Endothelial cell of umbilical vein (primary cell): ENCODE data around the gene ZFP62. TPM values are rescaled to one million over a fixed set of nuclear protein-coding genes. Genes with fewer than 3 reads are reported as not detected.

Experiments used
- BruUV-seq: library from RNA; stranded (reverse); fragments of 400-500 nt; replicated peaks from 2 replicates; lab custom pipeline; 2021; lab: Mats Ljungman, UMichigan
- CTCF ChIA-PET: fragments of 300-600, 350-600 bp; sonication (Branson Sonifier 250); formaldehyde crosslinking; loops from one replicate; lab custom pipeline; 2021; ENCODE audit warnings: antibody characterized with exemption, inconsistent platforms; lab: Charles Lee
- POLR2A ChIA-PET: fragments of 300-600, 350-600 bp; sonication (Branson Sonifier 250); formaldehyde crosslinking; loops from one replicate; lab custom pipeline; 2021; ENCODE audit warnings: antibody characterized with exemption, inconsistent platforms; lab: Charles Lee
- DNase-seq: peaks from one replicate; pipeline ENCODE4 v3.0.0-alpha.2; 2011; ENCODE audit warnings: low read depth, low spot score
- FAIRE-seq: peaks from 2 replicates; lab custom pipeline; 2011; peaks lifted over from hg19 to GRCh38; lab: Jason Lieb, UNC
- H2AFZ ChIP-seq: 2 replicates; pipeline ENCODE4 v1.6.0; 2012; ENCODE audit warnings: low read depth, low read length, control low read depth, inconsistent platforms
- H3K27ac ChIP-seq: 2 replicates; pipeline ENCODE4 v1.5.1; 2011; ENCODE audit warnings: low read depth, mild to moderate bottlenecking, control low read depth, low read length, moderate library complexity; ENCODE audit not compliant: insufficient read depth
- H3K27me3 ChIP-seq, 2 experiments: 2 replicates each; pipeline versions ENCODE4 v1.6.0 to v1.6.1; 2011; ENCODE audit warnings: low read length in 2 of 2, mixed read lengths in 1 of 2; ENCODE audit not compliant: control insufficient read depth in 2 of 2, insufficient read depth in 2 of 2
- H3K36me3 ChIP-seq, 2 experiments: 2 replicates in 1 of 2; 3 replicates in 1 of 2; pipeline ENCODE4 v1.5.1; 2011; ENCODE audit warnings: low read length in 2 of 2, mild to moderate bottlenecking in 1 of 2, moderate library complexity in 1 of 2; ENCODE audit not compliant: control insufficient read depth in 2 of 2, insufficient read depth in 2 of 2; ENCODE audit errors: extremely low read depth in 1 of 2
- H3K4me1 ChIP-seq: 3 replicates; pipeline ENCODE4 v1.5.1; 2011; ENCODE audit warnings: mild to moderate bottlenecking, low read length; ENCODE audit not compliant: control insufficient read depth, insufficient read depth; ENCODE audit errors: extremely low read depth
- H3K4me2 ChIP-seq: 2 replicates; pipeline ENCODE4 v1.6.1; 2011; ENCODE audit warnings: low read length, control low read depth, mixed read lengths; ENCODE audit not compliant: insufficient read depth
- H3K4me3 ChIP-seq, 3 experiments: fragments of 200-600 bp in 1 of 3; sonication (generic), shearing (Covaris generic) in 1 of 3; replicated peaks in 1 of 3; 2 replicates each; pipeline ENCODE4 v1.5.1; 2011 to 2016; ENCODE audit warnings: control low read depth in 3 of 3, low read length in 3 of 3, mild to moderate bottlenecking in 2 of 3, inconsistent platforms in 1 of 3, low read depth in 1 of 3, moderate library complexity in 1 of 3; ENCODE audit not compliant: insufficient read depth in 1 of 3
- H3K79me2 ChIP-seq: 2 replicates; pipeline ENCODE4 v1.6.0; 2012; ENCODE audit warnings: low read length, inconsistent platforms; ENCODE audit not compliant: control insufficient read depth, insufficient read depth
- H3K9ac ChIP-seq: replicated peaks from 2 replicates; pipeline ENCODE3; 2011; ENCODE audit warnings: low read length, control low read depth; ENCODE audit not compliant: insufficient read depth; ENCODE audit errors: extremely low read depth
- H3K9me1 ChIP-seq: replicated peaks from 3 replicates; pipeline ENCODE4 v1.6.0; 2011; ENCODE audit warnings: mild to moderate bottlenecking, low read length; ENCODE audit not compliant: control insufficient read depth, insufficient read depth; ENCODE audit errors: extremely low read depth
- H3K9me3 ChIP-seq: replicated peaks from 2 replicates; pipeline ENCODE4 v1.5.1; 2012; ENCODE audit warnings: low read length, inconsistent platforms; ENCODE audit not compliant: control insufficient read depth, insufficient read depth
- H4K20me1 ChIP-seq: replicated peaks from 2 replicates; pipeline ENCODE3; 2011; ENCODE audit warnings: mild to moderate bottlenecking, low read length; ENCODE audit not compliant: control insufficient read depth, insufficient read depth; ENCODE audit errors: extremely low read depth
- EZH2 ChIP-seq: IDR thresholded peaks from 2 replicates; pipeline ENCODE4 v1.6.1; 2012; ENCODE audit warnings: borderline replicate concordance, low read depth, mild to moderate bottlenecking, moderate library complexity, low read length, inconsistent platforms; ENCODE audit not compliant: severe bottlenecking
- FOS ChIP-seq: IDR thresholded peaks from 2 replicates; pipeline ENCODE4 v1.6.1; 2011; ENCODE audit warnings: mild to moderate bottlenecking, low read length, moderate library complexity, borderline replicate concordance; ENCODE audit not compliant: insufficient read depth
- GATA2 ChIP-seq: IDR thresholded peaks from 2 replicates; pipeline ENCODE4 v1.7.0; 2011; ENCODE audit warnings: low read depth, mild to moderate bottlenecking, moderate library complexity, mixed read lengths, low read length; ENCODE audit not compliant: insufficient read length, insufficient read depth
- JUN ChIP-seq: IDR thresholded peaks from 2 replicates; pipeline ENCODE4 v1.6.1; 2011; ENCODE audit warnings: borderline replicate concordance, low read depth; ENCODE audit not compliant: insufficient read length, insufficient read depth
- MYC ChIP-seq: IDR thresholded peaks from one replicate; pipeline ENCODE4 v1.6.1; 2011; ENCODE audit warnings: mild to moderate bottlenecking, low read depth, low read length
- POLR2A ChIP-seq: IDR thresholded peaks from 2 replicates; pipeline ENCODE4 v1.6.1; 2012; ENCODE audit warnings: low read depth, mild to moderate bottlenecking, control low read depth, low read length
- POLR2AphosphoS5 ChIP-seq: IDR thresholded peaks from 2 replicates; pipeline ENCODE4 v1.6.1; 2012; ENCODE audit warnings: low read depth, mild to moderate bottlenecking, control low read depth, low read length, moderate library complexity; ENCODE audit not compliant: insufficient read depth
- dilution Hi-C: fragments of 300-500 bp; cut with MboI; formaldehyde crosslinking; loops from one replicate; pipeline ENCODE4 v1.15.0; 2019; ENCODE audit warnings: low sequenced_read_pairs; ENCODE audit not compliant: extremely low pct_ligation_motif_present
- intact Hi-C: fragments of 100-400 bp; cut with micrococcal nuclease; formaldehyde crosslinking; loops from one replicate; pipeline ENCODE4 v1.10.0; 2022
- polyA plus RNA-seq, 4 experiments: library from polyadenylated mRNA; depleted of rRNA in 3 of 4; stranded (reverse) in 3 of 4; unstranded in 1 of 4; fragments of >200 nt; gene quantifications; 2 replicates each; pipeline versions ENCODE4 v1.2.1 to v1.2.3, GENCODE V29; 2011 to 2012; ENCODE audit warnings: missing spikeins in 1 of 4
- total RNA-seq: library from RNA; stranded (reverse); gene quantifications from 2 replicates; pipeline ENCODE4 v1.2.3, GENCODE V29; 2021
- TF ChIP-seq, protein P1 (sequence below), 2 donors: IDR thresholded peaks; 1 replicate in 1 of 2; 2 replicates in 1 of 2; pipeline ENCODE4 v1.5.1; 2011; ENCODE audit warnings: low read length in 2 of 2, mild to moderate bottlenecking in 2 of 2, moderate library complexity in 2 of 2, control low read depth in 1 of 2, inconsistent platforms in 1 of 2, low read depth in 1 of 2; ENCODE audit not compliant: insufficient read depth in 1 of 2; ENCODE audit errors: extremely low read depth in 1 of 2
- TF ChIP-seq, protein P2 (sequence below): IDR thresholded peaks from 2 replicates; pipeline ENCODE4 v1.6.1; 2011; ENCODE audit not compliant: insufficient read depth, insufficient read length

ZFP62 gene
- total and polyA plus RNA-seq, 2 donors (not counting 3 experiments of a cell fraction or from before 2014, with no cell fraction given), result 3.7 to 19.7 TPM

DNA sequence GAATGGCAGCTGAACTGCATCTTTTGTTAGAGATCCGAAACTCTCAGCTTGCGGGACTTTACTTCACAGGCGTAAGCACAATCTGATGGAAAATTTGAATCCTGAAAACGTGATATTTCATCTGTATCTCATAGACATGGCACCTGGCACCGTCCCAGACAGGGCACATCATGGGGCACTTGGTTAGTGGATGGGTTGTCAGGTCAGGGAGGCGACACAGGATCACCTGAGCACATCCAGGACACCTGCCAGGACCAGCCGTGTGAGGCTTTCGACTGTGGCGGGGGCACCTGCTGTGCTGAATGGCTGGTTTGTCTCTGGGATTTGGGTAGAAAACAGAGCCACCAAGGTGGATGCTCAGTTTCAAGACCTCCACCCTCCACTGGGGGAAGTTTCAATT, 11.3 kb upstream of the ZFP62 start:
- Histone ChIP-seq H3K79me2 (no peaks in the 10 kb centered on the region), H3K4me1 (no peaks in the 10 kb centered on the region), H2AFZ (no peak overlapping the region), H3K9me1 (no peaks in the 10 kb centered on the region), H3K27ac (no peak overlapping the region), H3K4me2 (no peak overlapping the region), H3K36me3 (no peaks in the 10 kb centered on the region), H3K9ac (no peak overlapping the region), H3K27me3 (peaks cover 2 to 7% of the 10 kb centered on the region in 2 experiments), H4K20me1 (no peaks in the 10 kb centered on the region), H3K4me3 (no peak overlapping the region), H3K9me3 (no peaks in the 10 kb centered on the region)
- no TSS peak for BruUV-seq
- ChIA-PET POLR2A (no interaction called here), CTCF (interaction anchor here (1.5 kb wide), 1 partner anchor 312 kb away, joined by 3 read pairs; no protein-coding TSS in a partner anchor)
- dilution Hi-C loops, result no loop called here
- intact Hi-C loops, result no loop called here
- TF ChIP-seq, protein P1, sequence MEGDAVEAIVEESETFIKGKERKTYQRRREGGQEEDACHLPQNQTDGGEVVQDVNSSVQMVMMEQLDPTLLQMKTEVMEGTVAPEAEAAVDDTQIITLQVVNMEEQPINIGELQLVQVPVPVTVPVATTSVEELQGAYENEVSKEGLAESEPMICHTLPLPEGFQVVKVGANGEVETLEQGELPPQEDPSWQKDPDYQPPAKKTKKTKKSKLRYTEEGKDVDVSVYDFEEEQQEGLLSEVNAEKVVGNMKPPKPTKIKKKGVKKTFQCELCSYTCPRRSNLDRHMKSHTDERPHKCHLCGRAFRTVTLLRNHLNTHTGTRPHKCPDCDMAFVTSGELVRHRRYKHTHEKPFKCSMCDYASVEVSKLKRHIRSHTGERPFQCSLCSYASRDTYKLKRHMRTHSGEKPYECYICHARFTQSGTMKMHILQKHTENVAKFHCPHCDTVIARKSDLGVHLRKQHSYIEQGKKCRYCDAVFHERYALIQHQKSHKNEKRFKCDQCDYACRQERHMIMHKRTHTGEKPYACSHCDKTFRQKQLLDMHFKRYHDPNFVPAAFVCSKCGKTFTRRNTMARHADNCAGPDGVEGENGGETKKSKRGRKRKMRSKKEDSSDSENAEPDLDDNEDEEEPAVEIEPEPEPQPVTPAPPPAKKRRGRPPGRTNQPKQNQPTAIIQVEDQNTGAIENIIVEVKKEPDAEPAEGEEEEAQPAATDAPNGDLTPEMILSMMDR (IDR thresholded peaks at IDR 0.05; ENCODE audit: extremely low read depth in 1 of 2, insufficient read depth in 1 of 2, low read depth in 1 of 2, low read length in 2 of 2), result no peak
- TF ChIP-seq POLR2A (no peak), GATA2 (no peak)
- FAIRE-seq, result no peak
- DNase-seq, result no peak

DNA sequence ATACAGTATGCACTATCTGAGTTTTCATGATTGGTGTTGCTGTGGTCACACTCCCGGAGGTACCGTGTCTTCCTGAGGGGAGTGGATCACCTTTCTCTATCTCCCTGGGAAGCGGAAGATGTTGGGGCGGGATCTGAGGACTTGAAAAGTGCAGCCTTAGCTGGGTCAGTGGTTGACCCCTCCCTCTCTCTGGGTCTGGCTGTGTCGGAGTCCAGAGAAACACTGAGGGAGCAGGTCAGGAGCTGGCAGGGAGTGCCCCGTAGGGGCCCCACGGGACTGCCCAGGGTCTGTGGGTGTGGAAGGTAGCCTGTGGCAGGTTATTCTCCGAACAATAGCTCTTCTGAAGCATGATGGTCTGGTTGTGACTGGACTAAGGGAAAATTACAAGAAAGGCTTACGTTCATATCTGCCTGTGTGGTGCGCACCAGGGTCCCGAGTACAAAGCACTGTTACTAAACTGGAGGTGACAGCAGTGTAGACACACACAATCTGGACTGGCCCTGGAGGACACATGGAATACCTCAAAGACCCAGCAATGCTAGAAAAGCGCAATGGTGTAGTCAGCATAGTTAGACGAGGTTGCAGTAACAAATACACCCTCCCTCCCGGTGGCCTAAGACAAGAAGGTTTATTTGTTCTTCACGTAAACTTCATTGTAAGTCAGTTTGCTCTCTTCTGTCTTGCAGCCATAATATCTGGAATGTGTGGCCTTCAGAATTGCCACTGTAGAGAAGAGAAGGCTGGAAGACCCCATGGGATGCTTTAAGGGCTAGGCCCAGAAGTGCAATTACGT, 9.4 kb upstream of the ZFP62 start:
- no TSS peak for BruUV-seq
- no peaks in the 10 kb centered on the region for H4K20me1 ChIP-seq
- H3K4me2 ChIP-seq, result no peak overlapping the region
- no peak for DNase-seq
- peaks cover 2 to 7% of the 10 kb centered on the region in 2 experiments for H3K27me3 ChIP-seq
- H3K9me1 ChIP-seq, result no peaks in the 10 kb centered on the region
- no peak overlapping the region for H3K9ac ChIP-seq
- intact Hi-C loops (no loop called here), dilution Hi-C loops (no loop called here)
- H3K4me1 ChIP-seq, result peaks cover 4% of the 10 kb centered on the region
- no peak overlapping the region for H3K27ac ChIP-seq
- H3K9me3 ChIP-seq, result no peaks in the 10 kb centered on the region
- ChIA-PET POLR2A (no interaction called here), CTCF (interaction anchor here (1.8 to 2.5 kb wide), 3 partner anchors 60 to 229 kb away, joined by 11 to 53 read pairs (median 14); no protein-coding TSS in a partner anchor)
- no peak for FAIRE-seq
- no peak for TF ChIP-seq MYC
- no peak for TF ChIP-seq POLR2A
- TF ChIP-seq FOS, result no peak
- TF ChIP-seq EZH2, result no peak
- TF ChIP-seq GATA2, result no peak
- no peak for TF ChIP-seq JUN
- TF ChIP-seq, protein P2, sequence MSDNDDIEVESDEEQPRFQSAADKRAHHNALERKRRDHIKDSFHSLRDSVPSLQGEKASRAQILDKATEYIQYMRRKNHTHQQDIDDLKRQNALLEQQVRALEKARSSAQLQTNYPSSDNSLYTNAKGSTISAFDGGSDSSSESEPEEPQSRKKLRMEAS, result no peak
- no peak for TF ChIP-seq POLR2AphosphoS5
- TF ChIP-seq, protein P1 (IDR thresholded peaks at IDR 0.05; ENCODE audit: extremely low read depth in 1 of 2, insufficient read depth in 1 of 2, low read depth in 1 of 2, low read length in 2 of 2), result no peak
- H3K36me3 ChIP-seq, result no peaks in the 10 kb centered on the region
- H2AFZ ChIP-seq, result no peak overlapping the region
- H3K4me3 ChIP-seq, result no peak overlapping the region
- no peaks in the 10 kb centered on the region for H3K79me2 ChIP-seq
